K562 (cell line): ENCODE data around the gene HGFAC. TPM values are rescaled to one million over a fixed set of nuclear protein-coding genes. Genes with fewer than 3 reads are reported as not detected.
A peak's percentile ranks its signal among the peaks of the same experiment; 100 is the strongest.

Experiments used
- ATAC-seq: fragments of 200-7000 bp; cut with Tn5 transposase; 3 replicates; pipeline ENCODE4 v1.9.1; 2020; ENCODE audit warnings: moderate library complexity
- BruUV-seq: library from RNA; stranded (reverse); fragments of 400-500 nt; replicated peaks from 2 replicates; lab custom pipeline; 2021; lab: Mats Ljungman, UMichigan
- CTCF ChIA-PET: fragments of 300-600 bp; formaldehyde crosslinking; extraction: SDS; loops from one replicate; lab custom pipeline; 2021; ENCODE audit warnings: low intra/inter-chr PET ratio; lab: Yijun Ruan, JAX
- POLR2A ChIA-PET: fragments of 300-600, 350-650 bp; sonication (Branson Sonifier 250); formaldehyde crosslinking; extraction: SDS; loops from one replicate; lab custom pipeline; 2021; ENCODE audit warnings: antibody characterized with exemption, inconsistent platforms; lab: Yijun Ruan, JAX
- DNase-seq, 4 experiments: peaks; one replicate each; pipeline versions ENCODE4 v3.0.0 to v3.0.0-alpha.2; 2011 to 2018; ENCODE audit warnings: low spot score in 3 of 4, mixed read lengths in 3 of 4; ENCODE audit errors: extremely low read depth in 1 of 4
- FAIRE-seq: peaks from 2 replicates; lab custom pipeline; 2011; peaks lifted over from hg19 to GRCh38; lab: Jason Lieb, UNC
- H2AFZ ChIP-seq: 2 replicates; pipeline ENCODE4 v1.6.0; 2011; ENCODE audit warnings: low read depth, low read length, control low read depth, inconsistent platforms
- H3K27ac ChIP-seq: fragments of 200-600 bp; 3 replicates; pipeline ENCODE4 v1.8.0; 2011; ENCODE audit warnings: low read depth, mild to moderate bottlenecking, control low read depth, inconsistent platforms, low read length, moderate library complexity, mixed read lengths; ENCODE audit errors: extremely low read depth
- H3K27me3 ChIP-seq, 2 experiments: fragments of 300-600 bp in 1 of 2; 2 replicates in 1 of 2; 3 replicates in 1 of 2; pipeline versions ENCODE4 v1.6.0 to v1.8.0; 2011; ENCODE audit warnings: inconsistent platforms in 2 of 2, low read length in 2 of 2, mild to moderate bottlenecking in 1 of 2, mixed read lengths in 1 of 2, moderate library complexity in 1 of 2; ENCODE audit not compliant: control insufficient read depth in 2 of 2, insufficient read depth in 2 of 2
- H3K36me3 ChIP-seq: fragments of 300-600 bp; 3 replicates; pipeline ENCODE4 v1.8.0; 2011; ENCODE audit warnings: mild to moderate bottlenecking, low read length, inconsistent platforms; ENCODE audit not compliant: control insufficient read depth, insufficient read depth
- H3K4me1 ChIP-seq, 2 experiments: fragments of 200-600 bp in 1 of 2; replicated peaks in 1 of 2; 2 replicates in 1 of 2; 3 replicates in 1 of 2; pipeline versions ENCODE4 v1.5.1 to v1.8.0; 2011; ENCODE audit warnings: inconsistent platforms in 2 of 2, low read length in 2 of 2, mild to moderate bottlenecking in 1 of 2, mixed read lengths in 1 of 2, moderate library complexity in 1 of 2; ENCODE audit not compliant: control insufficient read depth in 2 of 2, insufficient read depth in 2 of 2
- H3K4me2 ChIP-seq: 2 replicates; pipeline ENCODE4 v1.6.1; 2011; ENCODE audit warnings: low read length, control low read depth, inconsistent platforms, mixed read lengths; ENCODE audit not compliant: insufficient read depth
- H3K4me3 ChIP-seq: fragments of 200-600 bp; sonication (generic), shearing (Covaris generic); 2 replicates; pipeline ENCODE4 v1.5.1; 2016; ENCODE audit warnings: control low read depth, inconsistent platforms
- H3K79me2 ChIP-seq: fragments of 200-600 bp; 3 replicates; pipeline ENCODE4 v1.8.0; 2011; ENCODE audit warnings: low read length, inconsistent platforms; ENCODE audit not compliant: control insufficient read depth, insufficient read depth
- H3K9ac ChIP-seq, 2 experiments: 2 replicates each; pipeline versions ENCODE4 v1.6.0 to v1.6.1; 2011; ENCODE audit warnings: low read depth in 2 of 2, low read length in 2 of 2, control low read depth in 1 of 2, inconsistent platforms in 1 of 2, mild to moderate bottlenecking in 1 of 2, mixed read lengths in 1 of 2; ENCODE audit not compliant: insufficient read depth in 1 of 2
- H3K9me1 ChIP-seq: one replicate; pipeline ENCODE4 v1.6.0; 2011; ENCODE audit warnings: inconsistent platforms, mild to moderate bottlenecking, low read length, moderate library complexity; ENCODE audit not compliant: control insufficient read depth, insufficient read depth
- H3K9me3 ChIP-seq: replicated peaks from 2 replicates; pipeline ENCODE4 v1.5.1; 2011; ENCODE audit warnings: low read depth, low read length, inconsistent platforms; ENCODE audit not compliant: control insufficient read depth, insufficient read depth
- H4K20me1 ChIP-seq: replicated peaks from 2 replicates; pipeline ENCODE4 v1.6.1; 2011; ENCODE audit warnings: low read length, inconsistent platforms, mixed read lengths; ENCODE audit not compliant: control insufficient read depth, insufficient read depth
- GATAD2B ChIP-seq: fragments of 450-650 bp; IDR thresholded peaks from 2 replicates; pipeline ENCODE4 v1.6.1; 2017; ENCODE audit warnings: mild to moderate bottlenecking, borderline replicate concordance
- MAX ChIP-seq: sonication (generic); formaldehyde crosslinking; IDR thresholded peaks from 2 replicates; pipeline ENCODE4 v1.9.0; 2022; ENCODE audit warnings: mild to moderate bottlenecking, missing genetic modification reagents
- WGBS: fragments of 100-300 bp; shearing (Covaris generic); methylation state at CpG from one replicate; pipeline ENCODE4 v1.1.6; 2016; ENCODE audit warnings: low coverage, mixed read lengths; ENCODE audit not compliant: insufficient coverage; ENCODE audit errors: missing lambda C conversion rate; 5-methylcytosine and 5-hydroxymethylcytosine counted together
- in situ Hi-C: fragments of 300-500 bp; cut with MboI; formaldehyde crosslinking; loops from 4 replicates; pipeline ENCODE4 v1.15.0; 2018; ENCODE audit warnings: inconsistent platforms, mixed read lengths
- intact Hi-C: fragments of 100-400 bp; cut with micrococcal nuclease; formaldehyde crosslinking; loops from 2 replicates; pipeline ENCODE4 v1.14.2; 2022
- polyA plus RNA-seq, 8 experiments: library from polyadenylated mRNA; depleted of rRNA in 4 of 8; stranded (reverse) in 5 of 8; unstranded in 3 of 8; fragments of >200 nt; fragmentation: Nextera tagmentation in 2 of 8; fragmentation: Illumina TruSeq in 1 of 8; extraction: Ambion mirVana in 2 of 8; extraction: Trizol in 1 of 8; gene quantifications; 2 replicates each; pipeline versions ENCODE4 v1.2.1 to v1.2.3, GENCODE V29; 2011 to 2014; ENCODE audit warnings: inconsistent platforms in 1 of 8, missing spikeins in 1 of 8
- total RNA-seq, 7 experiments: library from RNA; depleted of rRNA in 6 of 7; stranded (reverse); fragments of >200 nt in 6 of 7; fragmentation: Illumina TruSeq in 2 of 7; extraction: Trizol in 2 of 7; gene quantifications; 2 replicates each; pipeline versions ENCODE4 v1.2.1 to v1.2.3, GENCODE V29; 2011 to 2021; ENCODE audit warnings: low replicate concordance in 1 of 7

The HGFAC gene
- total and polyA plus RNA-seq, 9 of the 15 experiments (the other 6 are each of a cell fraction or from before 2014, with no cell fraction given): 0.13 TPM; not detected in 8

GRCh38 chr4:3414421-3415279, 27.1 kb upstream of the HGFAC start:
- CTCF ChIA-PET: no interaction called here
- peaks cover 13% of the 10 kb centered on the region for H4K20me1 ChIP-seq
- H3K4me3 ChIP-seq: no peak overlapping the region
- in situ Hi-C loops: no loop called here
- FAIRE-seq (no peak), DNase-seq (no peak), ATAC-seq (no peak)
- peaks cover 28 to 50% of the 10 kb centered on the region in 2 experiments for H3K27me3 ChIP-seq
- TF ChIP-seq MAX (CRISPR knock-in tag) (0 out of 2 replicates have a peak, but pooled peaks have one; percentile 33), GATAD2B (no peak)
- BruUV-seq: no TSS peak
- peaks cover 0 to 19% of the 10 kb centered on the region in 2 experiments; a peak in 1 of 5 replicates for H3K4me1 ChIP-seq
- POLR2A ChIA-PET: interaction anchor here (0.6 to 0.9 kb wide), 3 partner anchors 15 to 375 kb away, joined by 3 read pairs; no protein-coding TSS in a partner anchor
- H3K79me2 ChIP-seq: no peaks in the 10 kb centered on the region
- intact Hi-C loops: no loop called here
- H3K36me3 ChIP-seq: no peaks in the 10 kb centered on the region
- H3K27ac ChIP-seq: no peak overlapping the region
- 39% methylated on average over 16 of the region's 37 CpGs for WGBS
- H3K9me3 ChIP-seq: no peaks in the 10 kb centered on the region
- H3K4me2 ChIP-seq: no peak overlapping the region
- no peaks in the 10 kb centered on the region for H3K9me1 ChIP-seq
- no peak overlapping the region for H3K9ac ChIP-seq
- no peak overlapping the region for H2AFZ ChIP-seq
